CD8-positive, alpha-beta memory T cell (primary cell): ENCODE results near the gene IL6ST. TPM values are rescaled to one million over a fixed set of nuclear protein-coding genes. Genes with fewer than 3 reads are reported as not detected.
A peak's percentile ranks its signal among the peaks of the same experiment; 100 is the strongest.

Experiments
- CTCF ChIA-PET: fragments of 350-600 bp; sonication (Branson Sonifier 250); formaldehyde crosslinking; loops from one replicate; lab custom pipeline; 2021; ENCODE audit warnings: antibody characterized with exemption; lab: Charles Lee
- POLR2A ChIA-PET: fragments of 350-600 bp; sonication (Branson Sonifier 250); formaldehyde crosslinking; loops from one replicate; lab custom pipeline; 2021; ENCODE audit warnings: antibody characterized with exemption; lab: Charles Lee
- DNase-seq, 5 donors: peaks; one replicate each; pipeline versions ENCODE4 v3.0.0 to v3.0.0-alpha.2; 2020 to 2022; ENCODE audit warnings: mixed read lengths in 1 of 5
- H3K27ac ChIP-seq: one replicate; pipeline ENCODE4 v1.7.0; 2013; ENCODE audit warnings: low read depth, mild to moderate bottlenecking, low read length, moderate library complexity
- H3K27me3 ChIP-seq: 2 replicates; pipeline ENCODE4 v1.7.0; 2013; ENCODE audit warnings: low read length, mild to moderate bottlenecking; ENCODE audit not compliant: insufficient read depth, poor library complexity, severe bottlenecking
- H3K36me3 ChIP-seq: 2 replicates; pipeline ENCODE4 v1.7.0; 2013; ENCODE audit warnings: mild to moderate bottlenecking, low read length, moderate library complexity; ENCODE audit not compliant: insufficient read depth
- H3K4me1 ChIP-seq: 2 replicates; pipeline ENCODE4 v1.7.0; 2013; ENCODE audit warnings: mild to moderate bottlenecking, low read length, moderate library complexity; ENCODE audit not compliant: insufficient read depth
- H3K4me3 ChIP-seq: 2 replicates; pipeline ENCODE4 v1.7.0; 2013; ENCODE audit warnings: mild to moderate bottlenecking, low read length
- H3K9me3 ChIP-seq: 2 replicates; pipeline ENCODE4 v1.7.0; 2013; ENCODE audit warnings: mild to moderate bottlenecking, low read length
- H3K27ac Mint-ChIP-seq, 8 donors: one replicate each; pipeline ENCODE4 v1.8.0; 2020 to 2021; ENCODE audit warnings: mixed read lengths in 8 of 8, mild to moderate bottlenecking in 6 of 8, inconsistent platforms in 3 of 8, moderate library complexity in 3 of 8
- H3K27me3 Mint-ChIP-seq, 2 donors: one replicate each; pipeline ENCODE4 v1.8.0; 2020 to 2021; ENCODE audit warnings: mixed read lengths in 2 of 2, mild to moderate bottlenecking in 1 of 2, moderate library complexity in 1 of 2
- H3K36me3 Mint-ChIP-seq, 3 donors: one replicate each; pipeline ENCODE4 v1.8.0; 2020 to 2021; ENCODE audit warnings: mixed read lengths in 3 of 3, inconsistent platforms in 1 of 3, mild to moderate bottlenecking in 1 of 3
- H3K4me1 Mint-ChIP-seq, 3 donors: one replicate each; pipeline ENCODE4 v1.8.0; 2020 to 2021; ENCODE audit warnings: mixed read lengths in 3 of 3, inconsistent platforms in 1 of 3, mild to moderate bottlenecking in 1 of 3
- H3K4me3 Mint-ChIP-seq, 7 donors: one replicate each; pipeline ENCODE4 v1.8.0; 2020 to 2021; ENCODE audit warnings: mixed read lengths in 7 of 7, mild to moderate bottlenecking in 6 of 7, moderate library complexity in 4 of 7, inconsistent platforms in 2 of 7
- H3K9me3 Mint-ChIP-seq, 5 donors: one replicate each; pipeline ENCODE4 v1.8.0; 2020 to 2022; ENCODE audit warnings: mixed read lengths in 5 of 5, mild to moderate bottlenecking in 3 of 5, moderate library complexity in 2 of 5, inconsistent platforms in 1 of 5
- polyA plus RNA-seq: library from polyadenylated mRNA; unstranded; fragments of 300-500 nt; fragmentation: Illumina TruSeq; gene quantifications from one replicate; pipeline ENCODE4 v1.2.3, GENCODE V29; 2021
- total RNA-seq, 2 experiments: library from RNA; stranded (reverse); gene quantifications; one replicate each; pipeline ENCODE4 v1.2.3, GENCODE V29; 2021

IL6ST gene
- total and polyA plus RNA-seq, 3 experiments from 2014 or later = 18.1 to 60.0 (median 52.2) TPM

GRCh38 chr5:55885359-55885758 lies 109.4 kb downstream of the IL6ST start:
- H3K9me3 Mint-ChIP-seq = peaks cover 0 to 2% (median 0%) of the 10 kb centered on the region in 5 donors
- CTCF ChIA-PET = no interaction called here

More at GRCh38 chr5:55885359-55885758, 109.4 kb downstream of the IL6ST start:
- Mint-ChIP-seq H3K36me3 (no peaks in the 10 kb centered on the region), H3K27me3 (peaks cover 5 to 6% of the 10 kb centered on the region in 2 donors), H3K4me3 (no peak overlapping the region), H3K4me1 (peaks cover 0 to 2% (median 0%) of the 10 kb centered on the region in 3 donors), H3K27ac (peak overlapping the region in 1 of 8 donors; percentile 60)
- no peaks in the 10 kb centered on the region for H3K9me3 ChIP-seq
- no peaks in the 10 kb centered on the region for H3K36me3 ChIP-seq
- no peaks in the 10 kb centered on the region for H3K27me3 ChIP-seq
- POLR2A ChIA-PET = no interaction called here
- no peaks in the 10 kb centered on the region for H3K4me1 ChIP-seq
- DNase-seq = no peak
- H3K27ac ChIP-seq = no peak overlapping the region
- H3K4me3 ChIP-seq = no peak overlapping the region

Other genes starting within 250 kb of the IL6ST start
- not detected for gene IL31RA, start 143.6 kb downstream of the IL6ST start, total RNA-seq
- gene IL31RA, start 143.6 kb downstream of the IL6ST start, polyA plus RNA-seq = not detected
- gene ANKRD55, start 238.4 kb upstream of the IL6ST start, total RNA-seq = not detected
- gene ANKRD55, start 238.4 kb upstream of the IL6ST start, polyA plus RNA-seq = not detected